HG02798 (cell line): ENCODE measurements around the gene TEX48.

ENCODE experiments used
- ATAC-seq: cut with Tn5 transposase; IDR thresholded peaks from one replicate; pipeline ENCODE4 v1.9.1; 2021; ENCODE audit warnings: mild to moderate bottlenecking; ENCODE audit not compliant: unreplicated experiment, poor library complexity

Gene TEX48

GRCh38 chr9:114681594-114682332, at the start of gene TEX48:
TEX48 (minus strand) TSS chr9:114682192; CDS start chr9:114671723, 10,469 bp downstream.
- ATAC-seq = peak; percentile 86

- ATAC-seq = no peak
Measured at GRCh38 chr9:114731701-114732100, 49.7 kb upstream of the TEX48 start.

GRCh38 chr9:114729706-114730105, 47.7 kb upstream of the TEX48 start:
- ATAC-seq = no peak

- no peak for ATAC-seq
Measured at GRCh38 chr9:114725930-114726329, 43.9 kb upstream of the TEX48 start.

- ATAC-seq = no peak
Measured at GRCh38 chr9:114724744-114725143, 42.8 kb upstream of the TEX48 start.

GRCh38 chr9:114723931-114724330, 41.9 kb upstream of the TEX48 start:
- no peak for ATAC-seq

GRCh38 chr9:114722937-114723620, 41.1 kb upstream of the TEX48 start:
- ATAC-seq = no peak

GRCh38 chr9:114722081-114722621, 40.2 kb upstream of the TEX48 start:
- ATAC-seq = no peak

- no peak for ATAC-seq
Measured at GRCh38 chr9:114721491-114722079, 39.6 kb upstream of the TEX48 start.

GRCh38 chr9:114720086-114720676, 38.2 kb upstream of the TEX48 start:
- ATAC-seq = no peak

GRCh38 chr9:114719290-114719689, 37.3 kb upstream of the TEX48 start:
- no peak for ATAC-seq

- ATAC-seq = peak; percentile 75
Measured at GRCh38 chr9:114718801-114719221, 36.8 kb upstream of the TEX48 start.

- ATAC-seq = no peak
Measured at GRCh38 chr9:114717908-114718486, 36.0 kb upstream of the TEX48 start.

GRCh38 chr9:114709636-114710035, 27.6 kb upstream of the TEX48 start:
- no peak for ATAC-seq

- no peak for ATAC-seq
Measured at GRCh38 chr9:114706711-114707110, 24.7 kb upstream of the TEX48 start.

- no peak for ATAC-seq
Measured at GRCh38 chr9:114701988-114702387, 20.0 kb upstream of the TEX48 start.

GRCh38 chr9:114697951-114698351, 16.0 kb upstream of the TEX48 start:
- ATAC-seq = peak; percentile 50

GRCh38 chr9:114696814-114697544, 15.0 kb upstream of the TEX48 start:
- ATAC-seq = peak; percentile 71

- ATAC-seq = no peak
Measured at GRCh38 chr9:114695948-114696347, 14.0 kb upstream of the TEX48 start.
